HG03095 (cell line): ENCODE data around the gene EPS8L2.

Experiments
- ATAC-seq: cut with Tn5 transposase; IDR thresholded peaks from one replicate; pipeline ENCODE4 v1.9.1; 2021; ENCODE audit warnings: moderate library complexity; ENCODE audit not compliant: unreplicated experiment

EPS8L2 gene

DNA sequence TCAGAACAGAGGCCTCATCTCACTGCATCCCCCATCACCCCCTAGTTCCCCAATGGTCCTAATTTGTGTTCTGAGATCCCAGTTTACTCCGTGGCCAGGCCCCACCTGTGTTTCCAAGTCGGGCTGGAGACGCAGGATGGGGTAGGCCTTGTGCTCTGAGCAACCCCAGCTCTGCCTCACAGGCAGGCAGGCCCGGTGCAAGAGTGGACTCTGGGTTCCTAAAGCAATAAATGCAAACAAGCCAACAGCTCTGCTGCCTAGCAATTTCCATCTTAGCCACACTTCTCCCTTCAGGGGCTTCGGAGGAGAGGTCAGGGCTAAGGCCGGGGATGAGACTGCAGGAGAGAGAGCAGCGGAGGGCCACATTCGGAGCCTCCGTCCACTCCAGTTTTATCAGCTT is 2.5 kb upstream of the EPS8L2 start:
- no peak for ATAC-seq

DNA sequence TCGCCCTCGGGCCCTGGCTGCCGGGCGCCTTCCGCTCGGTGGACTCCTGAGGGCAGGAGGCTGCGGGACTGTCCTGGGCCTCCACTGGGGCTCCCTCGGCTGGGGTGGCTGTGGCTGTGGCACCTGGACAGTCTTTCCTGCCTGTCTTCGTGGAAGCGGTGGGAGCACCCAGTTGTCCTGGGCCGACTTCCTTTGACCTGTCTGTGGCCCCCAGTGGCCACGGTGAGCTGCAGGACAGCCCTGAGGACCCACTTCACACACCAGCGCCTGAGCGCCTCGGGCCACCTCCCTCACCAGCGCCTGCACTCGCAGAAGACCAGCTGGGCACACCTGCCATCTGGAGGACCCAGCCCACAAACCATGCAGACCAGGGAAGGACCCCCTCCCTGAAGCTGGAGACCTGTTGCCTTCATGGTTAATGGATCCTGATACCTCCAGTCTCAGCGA is 1.8 kb upstream of the EPS8L2 start:
- no peak for ATAC-seq

DNA sequence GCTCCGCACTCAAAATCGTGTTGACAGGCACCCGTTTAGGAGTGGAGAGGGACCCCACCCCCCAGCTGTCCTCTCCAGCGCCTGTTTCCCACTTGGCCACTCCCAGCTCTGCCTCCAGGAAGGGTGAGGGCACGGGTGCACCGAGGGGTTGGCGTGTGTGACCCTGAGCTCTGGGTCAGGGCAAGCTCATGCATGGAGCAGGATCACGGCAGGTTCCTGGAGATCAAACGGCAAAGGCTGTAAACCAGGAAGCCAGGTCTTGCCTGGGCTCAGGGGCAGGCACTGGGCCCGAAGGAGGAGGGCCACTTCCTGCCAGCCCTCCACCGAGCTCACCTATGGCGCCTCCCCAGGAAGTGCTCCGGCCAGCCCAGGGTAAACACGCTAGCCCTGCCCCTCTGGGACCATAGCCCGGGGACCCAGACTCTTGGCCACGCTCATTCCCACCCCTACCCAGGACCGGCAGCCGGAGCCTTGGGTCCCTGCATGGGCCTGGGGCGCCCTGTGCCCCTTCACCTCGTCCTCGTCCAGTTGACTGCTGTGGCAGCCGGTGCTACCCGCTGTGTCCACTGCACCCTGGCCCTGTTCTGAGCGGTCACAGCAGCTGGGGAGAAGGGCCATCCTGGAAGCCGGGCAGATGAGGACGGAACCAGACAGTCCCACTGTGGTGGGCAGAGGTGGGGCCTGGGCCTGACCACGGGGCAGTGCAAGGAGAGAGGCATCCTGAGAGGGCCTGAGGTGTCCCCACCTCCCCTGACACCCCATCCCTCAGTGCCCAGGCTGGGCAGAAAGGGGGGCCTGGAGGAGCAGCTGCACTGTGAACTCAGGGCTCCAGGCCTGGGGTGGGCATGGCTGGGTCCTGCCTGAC is 1.0 kb upstream of the EPS8L2 start:
- no peak for ATAC-seq

DNA sequence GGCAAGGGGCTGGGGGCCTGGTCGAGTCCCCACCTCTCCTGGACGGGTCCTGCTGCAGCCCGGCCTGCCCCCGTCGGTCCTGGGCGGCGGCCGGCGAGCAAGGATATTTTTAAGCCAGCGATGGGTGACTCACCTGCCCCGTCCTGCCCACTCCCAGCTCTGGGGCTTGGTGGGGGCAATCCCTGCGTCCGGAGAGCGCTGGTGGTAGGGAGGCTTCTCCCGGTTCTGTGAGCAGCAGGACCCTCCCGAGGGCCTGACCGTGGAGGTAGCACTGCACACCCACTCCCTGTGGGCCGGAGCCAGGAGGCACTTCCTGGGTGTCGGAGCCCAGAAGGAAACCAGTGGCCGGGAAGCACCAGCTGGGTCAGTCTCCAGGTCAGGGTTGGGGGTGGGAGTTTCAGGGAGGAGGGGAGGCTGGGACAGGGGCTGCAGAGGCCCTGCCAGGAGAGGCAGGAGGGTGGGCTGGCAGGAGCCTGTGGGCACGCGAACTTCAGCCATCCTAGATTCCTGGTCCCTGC is 467 bp downstream of the EPS8L2 start:
- ATAC-seq: no peak

DNA sequence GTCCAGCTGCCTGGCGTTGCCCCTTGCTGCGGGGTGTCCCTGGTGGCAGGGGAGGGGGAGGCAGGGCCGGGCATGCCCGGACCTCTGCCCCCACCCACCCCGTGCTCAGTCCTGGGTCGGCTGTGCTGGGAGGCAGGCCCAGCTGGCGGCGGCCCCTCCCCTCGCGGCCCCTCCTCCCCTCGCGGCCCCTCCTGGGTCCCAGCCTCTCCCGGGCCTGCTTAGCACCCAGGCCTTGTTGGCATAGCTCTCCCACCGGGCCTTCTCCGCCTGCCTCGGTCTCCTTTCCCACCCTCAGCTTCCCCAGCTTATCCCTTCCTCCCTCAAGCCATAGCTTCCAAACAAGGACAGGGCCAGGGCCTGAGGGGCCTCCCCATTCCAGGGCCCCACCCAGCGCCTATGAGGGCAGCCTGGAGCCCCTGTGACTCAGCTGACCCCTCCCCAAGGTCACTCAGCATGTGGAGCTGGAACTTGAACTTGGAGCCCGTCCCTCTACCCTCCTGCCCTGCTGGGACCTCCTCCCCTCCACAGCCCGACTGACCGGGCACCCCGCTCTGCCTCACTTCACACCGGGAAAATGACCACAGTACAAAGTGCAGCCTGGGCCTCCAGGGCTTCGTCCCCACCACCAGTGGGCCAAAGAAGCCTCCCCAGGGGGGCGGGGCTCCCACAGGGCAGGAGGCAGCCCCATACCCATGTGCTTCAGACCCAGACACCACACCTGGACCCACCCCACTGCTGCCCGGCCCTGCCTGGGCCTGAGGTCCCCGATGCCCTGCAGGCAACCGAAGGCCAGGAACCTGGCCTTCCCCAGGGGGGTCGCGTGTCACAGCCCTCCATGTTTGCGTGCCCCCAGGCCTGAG is 1.2 kb downstream of the EPS8L2 start:
- ATAC-seq: no peak

DNA sequence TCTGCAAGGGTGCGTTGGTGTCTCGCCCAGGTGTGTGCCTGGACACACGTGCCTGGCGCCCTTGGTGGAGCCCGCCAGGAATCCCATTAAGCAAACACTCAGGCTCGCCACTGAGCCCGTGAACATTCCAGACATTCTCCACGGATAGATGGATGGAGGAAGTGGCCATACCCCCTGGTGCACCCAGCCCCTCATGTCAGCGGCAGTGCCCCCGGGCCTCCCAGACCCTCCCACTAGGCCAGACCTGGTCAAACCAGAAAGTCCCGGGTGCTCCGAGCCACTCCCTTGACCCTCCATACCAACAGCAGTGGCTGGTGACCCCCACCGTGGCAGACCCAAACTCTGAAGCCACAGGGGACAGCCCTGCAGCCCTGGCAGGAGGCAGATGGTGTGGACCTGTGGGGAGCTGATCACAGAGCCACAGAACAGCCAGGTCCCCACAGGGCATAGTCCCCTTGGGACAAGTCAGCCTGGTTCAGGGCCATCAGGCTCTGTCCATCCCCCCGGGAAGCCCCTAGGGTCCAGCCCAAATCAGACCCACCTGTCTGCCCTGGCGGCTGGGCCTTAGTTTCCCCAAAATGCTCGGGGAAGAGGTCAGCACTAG is 1.9 kb downstream of the EPS8L2 start:
- ATAC-seq: no peak

DNA sequence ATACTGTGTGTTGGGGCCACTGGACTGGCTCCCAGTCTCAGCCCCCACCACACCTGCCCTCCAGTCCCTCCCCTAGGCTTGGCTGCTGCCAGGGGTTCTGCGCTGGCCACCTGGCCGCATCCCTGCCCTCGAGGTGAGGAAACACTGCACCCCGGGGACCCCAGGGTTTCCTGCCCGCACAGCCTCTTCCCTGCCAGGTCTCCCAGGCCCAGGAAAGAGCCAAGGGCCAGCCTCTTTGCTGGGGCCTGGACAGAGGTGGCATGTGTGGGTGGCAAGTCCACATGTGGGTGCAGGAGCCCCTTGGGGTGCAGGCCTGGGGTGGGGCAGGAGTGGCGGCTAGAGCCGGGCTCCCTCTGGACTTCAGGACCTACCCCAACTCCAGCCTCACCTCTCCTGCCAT is 2.5 kb downstream of the EPS8L2 start:
- no peak for ATAC-seq

DNA sequence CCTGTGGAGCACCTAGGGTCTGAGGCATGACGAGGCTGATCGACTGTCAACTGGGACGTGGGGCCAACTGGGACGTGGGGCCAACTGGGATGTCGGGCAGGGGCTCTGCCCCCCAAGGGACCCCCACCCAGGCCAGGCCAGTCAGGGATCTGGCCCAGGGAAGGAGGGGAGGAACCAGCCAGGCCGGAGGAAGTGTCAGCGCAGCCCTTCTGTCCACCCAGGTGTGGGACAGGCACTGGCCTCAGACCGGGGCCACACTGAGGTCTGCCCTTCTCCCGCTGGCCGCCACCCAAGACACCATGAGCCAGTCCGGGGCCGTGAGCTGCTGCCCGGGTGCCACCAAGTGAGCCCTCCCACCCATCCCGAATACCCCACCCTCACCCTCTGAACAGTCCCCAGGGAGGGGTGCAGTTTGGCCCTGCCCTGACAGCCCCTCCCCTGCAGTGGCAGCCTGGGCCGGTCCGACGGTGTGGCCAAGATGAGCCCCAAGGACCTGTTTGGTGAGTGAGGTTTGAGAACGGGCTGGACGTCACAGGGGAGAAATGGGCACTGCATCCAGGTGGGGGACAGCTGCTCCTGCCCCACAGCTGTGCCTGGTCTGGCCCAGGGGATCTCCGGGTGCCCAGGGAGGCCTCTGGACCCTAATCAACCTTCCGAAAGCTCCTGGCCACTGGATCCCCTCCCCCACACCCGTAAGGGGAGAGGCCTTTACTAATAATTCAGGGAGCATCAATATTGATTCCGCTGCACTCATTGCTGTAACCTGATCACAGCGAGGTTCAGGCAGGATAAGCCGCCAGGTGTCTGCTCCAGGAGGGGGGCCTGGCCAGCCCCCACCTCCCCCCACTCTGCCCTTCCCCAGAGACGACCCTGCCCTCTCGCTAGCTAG is 3.3 kb downstream of the EPS8L2 start:
- ATAC-seq: no peak

DNA sequence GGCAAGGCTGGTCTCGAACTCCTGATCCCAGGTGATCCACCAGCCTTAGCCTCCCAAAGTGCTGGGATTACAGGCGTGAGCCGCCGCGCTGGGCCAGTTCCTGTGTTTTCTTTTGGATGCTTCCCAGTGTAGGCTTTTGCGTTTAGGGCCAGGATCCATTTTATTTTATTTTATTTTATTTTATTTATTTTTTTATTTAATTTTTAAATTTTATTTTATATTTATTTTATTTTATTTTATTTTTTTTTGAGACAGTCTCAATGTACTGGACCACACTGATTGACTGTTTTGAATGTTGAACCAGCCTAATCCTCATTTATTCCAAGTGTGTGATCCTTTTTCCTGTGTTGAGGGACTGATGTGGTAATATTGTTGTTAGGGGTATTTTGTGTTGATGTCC is 8.4 kb downstream of the EPS8L2 start:
- ATAC-seq: no peak

DNA sequence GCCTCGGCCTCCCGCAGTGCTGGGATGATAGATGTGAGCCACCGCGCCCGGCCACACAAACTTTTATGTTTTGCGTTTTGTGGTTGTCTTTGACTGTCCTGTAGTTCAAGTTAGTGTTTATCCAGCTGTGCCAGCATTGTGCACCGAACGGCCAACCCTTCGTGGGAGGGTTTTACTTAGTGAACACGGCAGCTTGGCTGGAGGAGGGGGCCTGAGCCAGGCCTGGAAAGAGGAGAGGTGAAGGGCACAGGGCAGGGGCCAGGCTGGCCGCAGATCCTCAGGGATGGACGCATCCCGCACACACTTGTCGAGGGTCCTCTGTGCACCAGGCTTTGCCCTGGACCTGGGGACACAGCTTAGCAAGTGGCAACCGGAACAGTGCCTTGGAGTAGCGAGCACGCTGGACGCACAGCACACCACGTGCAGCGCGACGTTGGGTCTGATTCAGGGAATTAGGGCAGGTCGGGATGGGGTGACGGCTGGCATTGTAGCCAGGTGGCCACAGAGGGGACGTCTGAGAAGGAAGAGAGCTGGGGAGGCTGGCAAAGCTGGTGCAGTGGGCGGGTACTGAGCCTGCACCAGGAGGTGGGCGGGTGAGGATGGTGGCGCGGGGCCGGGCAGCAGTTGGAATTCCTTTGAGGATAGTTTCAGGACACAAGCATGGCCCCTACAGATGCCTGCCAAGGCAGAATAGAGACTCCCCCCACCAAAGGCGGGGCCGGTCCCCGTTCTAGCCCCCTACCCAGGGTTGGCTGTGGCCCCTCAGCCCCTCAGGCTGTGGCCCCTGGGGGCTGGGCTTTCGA is 13.4 kb downstream of the EPS8L2 start:
- ATAC-seq: no peak

DNA sequence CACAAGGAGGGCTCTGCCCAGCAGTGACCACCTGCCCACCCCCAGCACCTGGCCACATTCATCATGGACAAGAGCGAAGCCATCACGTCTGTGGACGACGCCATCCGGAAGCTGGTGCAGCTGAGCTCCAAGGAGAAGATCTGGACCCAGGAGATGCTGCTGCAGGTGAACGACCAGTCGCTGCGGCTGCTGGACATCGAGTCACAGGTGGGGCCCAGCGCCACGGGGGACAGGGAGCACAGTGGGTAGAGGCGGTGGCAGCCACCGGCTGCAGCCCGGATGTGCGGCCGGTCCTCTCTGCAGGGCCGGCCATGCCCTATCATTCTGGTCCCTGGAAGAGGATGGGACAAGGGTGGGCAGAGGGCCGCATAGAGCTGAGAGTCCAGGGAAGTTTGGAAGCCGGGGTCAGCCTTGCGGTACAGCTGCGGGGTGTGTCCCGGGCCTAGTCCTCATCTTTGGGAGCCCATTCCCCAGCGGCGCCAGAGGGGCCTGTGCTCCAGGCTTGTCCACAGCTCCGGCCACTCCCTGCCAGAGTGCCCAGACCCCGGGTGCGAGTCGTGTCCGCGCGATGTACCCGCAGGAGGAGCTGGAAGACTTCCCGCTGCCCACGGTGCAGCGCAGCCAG is 14.1 kb downstream of the EPS8L2 start:
- ATAC-seq: no peak

DNA sequence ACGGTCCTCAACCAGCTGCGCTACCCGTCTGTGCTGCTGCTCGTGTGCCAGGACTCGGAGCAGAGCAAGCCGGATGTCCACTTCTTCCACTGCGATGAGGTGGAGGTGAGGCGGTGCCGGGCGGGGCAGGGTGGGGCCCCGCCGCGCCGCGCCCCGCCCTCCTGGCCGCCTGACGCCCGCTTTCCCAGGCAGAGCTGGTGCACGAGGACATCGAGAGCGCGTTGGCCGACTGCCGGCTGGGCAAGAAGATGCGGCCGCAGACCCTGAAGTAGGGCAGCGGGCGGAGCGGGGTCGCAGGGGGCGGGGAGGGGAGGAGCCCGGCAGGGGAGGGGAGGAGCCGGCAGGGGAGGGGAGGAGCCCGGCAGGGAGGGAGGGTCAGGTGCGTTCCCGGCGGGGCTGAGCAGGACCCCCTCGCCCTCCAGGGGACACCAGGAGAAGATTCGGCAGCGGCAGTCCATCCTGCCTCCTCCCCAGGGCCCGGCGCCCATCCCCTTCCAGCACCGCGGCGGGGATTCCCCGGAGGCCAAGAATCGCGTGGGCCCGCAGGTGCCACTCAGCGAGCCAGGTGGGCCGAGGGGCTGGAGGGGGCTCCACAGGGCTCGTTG is 14.7 kb downstream of the EPS8L2 start:
- no peak for ATAC-seq

DNA sequence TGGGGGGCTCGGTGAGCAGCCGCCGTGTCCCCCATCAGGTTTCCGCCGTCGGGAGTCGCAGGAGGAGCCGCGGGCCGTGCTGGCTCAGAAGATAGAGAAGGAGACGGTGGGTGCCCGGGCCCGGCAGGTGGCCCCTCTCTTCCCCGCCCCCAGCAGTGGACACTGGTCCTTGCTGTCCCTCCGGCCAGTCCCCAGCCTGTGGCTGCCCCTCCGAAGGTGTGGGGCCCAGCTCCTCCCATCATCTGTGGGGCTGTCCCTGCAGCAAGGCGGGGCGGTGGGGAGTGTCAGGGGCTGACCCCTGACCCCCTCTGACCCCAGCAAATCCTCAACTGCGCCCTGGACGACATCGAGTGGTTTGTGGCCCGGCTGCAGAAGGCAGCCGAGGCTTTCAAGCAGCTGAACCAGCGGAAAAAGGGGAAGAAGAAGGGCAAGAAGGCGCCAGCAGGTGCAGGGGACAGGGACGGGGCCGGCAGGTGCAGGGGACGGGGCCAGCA is 15.3 kb downstream of the EPS8L2 start:
- ATAC-seq: no peak

DNA sequence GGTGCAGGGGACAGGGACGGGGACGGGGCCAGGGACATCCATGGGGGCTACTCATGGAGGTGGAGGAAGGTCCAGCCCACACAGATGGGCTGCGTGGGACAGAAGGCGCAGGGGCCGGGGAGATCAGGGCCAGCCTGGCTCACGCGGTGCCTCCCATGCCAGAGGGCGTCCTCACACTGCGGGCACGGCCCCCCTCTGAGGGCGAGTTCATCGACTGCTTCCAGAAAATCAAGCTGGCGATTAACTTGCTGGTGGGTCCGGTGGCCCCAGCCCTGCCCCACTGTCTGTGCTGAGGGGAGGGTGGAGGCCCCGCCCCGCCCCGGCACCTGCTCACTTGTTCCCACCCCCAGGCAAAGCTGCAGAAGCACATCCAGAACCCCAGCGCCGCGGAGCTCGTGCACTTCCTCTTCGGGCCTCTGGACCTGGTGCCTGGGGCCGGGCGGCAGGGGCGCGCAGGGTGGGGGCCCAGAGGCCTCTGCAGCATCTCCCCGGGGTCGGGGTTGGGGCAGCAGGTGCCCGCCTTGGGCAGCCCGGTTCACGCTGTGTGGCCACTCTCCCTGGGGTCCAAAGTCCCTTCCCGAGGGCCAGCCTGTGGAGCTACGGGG is 15.8 kb downstream of the EPS8L2 start:
- ATAC-seq: no peak

DNA sequence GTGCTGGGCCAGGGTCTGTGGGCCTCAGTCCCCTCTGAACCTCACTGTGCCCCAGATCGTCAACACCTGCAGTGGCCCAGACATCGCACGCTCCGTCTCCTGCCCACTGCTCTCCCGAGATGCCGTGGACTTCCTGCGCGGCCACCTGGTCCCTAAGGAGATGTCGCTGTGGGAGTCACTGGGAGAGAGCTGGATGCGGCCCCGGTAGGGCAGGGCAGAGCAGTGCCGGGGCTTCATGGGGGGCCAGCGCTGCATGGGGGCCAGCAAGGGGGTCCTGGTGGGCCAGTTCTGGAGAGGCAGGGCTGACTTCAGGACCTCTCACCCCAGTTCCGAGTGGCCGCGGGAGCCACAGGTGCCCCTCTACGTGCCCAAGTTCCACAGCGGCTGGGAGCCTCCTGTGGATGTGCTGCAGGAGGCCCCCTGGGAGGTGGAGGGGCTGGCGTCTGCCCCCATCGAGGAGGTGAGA is 16.3 kb downstream of the EPS8L2 start:
- ATAC-seq: no peak

DNA sequence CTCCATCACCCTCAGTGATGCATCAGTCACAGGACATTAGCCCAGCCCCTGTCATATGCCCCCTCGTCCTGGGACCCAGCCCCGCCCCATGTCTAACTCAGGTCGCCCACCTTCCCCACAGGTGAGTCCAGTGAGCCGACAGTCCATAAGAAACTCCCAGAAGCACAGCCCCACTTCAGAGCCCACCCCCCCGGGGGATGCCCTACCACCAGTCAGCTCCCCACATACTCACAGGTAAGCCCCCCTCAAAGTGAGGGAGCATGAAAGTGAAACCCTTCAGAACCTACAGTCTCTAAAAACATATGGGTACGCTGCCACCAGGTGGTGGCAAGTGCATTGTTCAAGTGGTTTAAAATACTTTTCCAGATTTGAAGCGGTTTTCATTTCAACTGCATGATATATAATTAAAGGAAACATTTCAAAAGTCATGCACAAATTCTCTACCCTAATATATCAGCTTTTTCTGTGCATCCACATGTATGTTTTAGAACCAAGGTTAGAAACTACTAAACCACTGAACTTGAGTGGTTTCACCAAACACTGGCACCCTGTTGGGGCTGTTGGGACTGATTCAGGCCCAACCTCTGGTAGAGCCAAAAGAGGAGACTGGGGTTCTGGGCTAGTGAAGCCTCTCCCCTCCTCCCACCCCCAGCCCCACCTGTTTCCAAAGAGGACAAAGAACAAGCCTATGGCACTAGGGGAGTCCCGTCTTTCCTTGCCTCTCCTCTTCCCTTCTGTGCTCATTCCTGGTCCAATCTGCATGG is 17.3 kb downstream of the EPS8L2 start:
- no peak for ATAC-seq

DNA sequence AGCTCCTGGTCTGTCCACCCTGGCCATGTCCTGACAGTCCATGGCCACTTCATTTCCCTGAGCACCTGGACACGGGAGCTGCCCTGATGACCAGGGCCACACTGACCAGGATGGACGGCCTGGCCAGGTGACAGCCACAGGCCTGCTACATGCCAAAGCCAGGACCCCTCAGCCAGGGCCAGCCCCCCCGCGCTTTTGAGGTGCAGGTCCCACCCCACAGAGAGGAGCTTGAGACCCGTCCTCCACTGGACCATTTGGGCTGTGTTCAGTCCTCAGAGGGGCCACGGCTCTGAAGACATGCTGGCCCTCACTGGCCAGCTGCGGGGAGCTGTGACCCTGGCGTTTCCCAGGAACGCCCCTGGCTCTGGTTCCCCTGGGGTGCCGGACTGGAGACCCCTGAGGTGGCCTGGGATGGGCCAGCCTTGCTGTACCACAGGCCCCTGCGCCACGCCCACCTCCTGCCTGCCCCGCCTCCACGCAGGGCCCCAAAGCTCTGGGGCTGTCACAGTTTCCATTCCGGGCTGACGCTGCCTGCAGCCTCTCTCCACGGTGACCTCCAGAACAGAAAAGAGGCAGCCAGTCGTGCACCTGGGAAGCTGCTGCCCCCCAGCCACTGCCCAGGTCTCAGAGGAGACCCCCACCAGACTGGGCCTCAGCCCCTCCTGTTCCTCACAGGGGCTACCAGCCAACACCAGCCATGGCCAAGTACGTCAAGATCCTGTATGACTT is 18.2 kb downstream of the EPS8L2 start:
- no peak for ATAC-seq
